Occipital lobe (tissue), 2 donors: Measurements from ENCODE around the gene CLIC4. TPM values are rescaled to one million over a fixed set of nuclear protein-coding genes. Genes with fewer than 3 reads are reported as not detected.

Experiments
- DNase-seq: peaks from one replicate; lab custom pipeline; 2025; lab: John Stamatoyannopoulos, UW
- total RNA-seq: library from RNA; depleted of rRNA; stranded (reverse); fragments of >200 nt; gene quantifications from one replicate; pipeline ENCODE4 v1.2.3, GENCODE V29; 2014

The CLIC4 gene
- total RNA-seq, 1 donor from 2014 or later = 96.7 TPM

- no peak for DNase-seq
These were observed 113.0 kb downstream of the CLIC4 start for GRCh38 chr1:24858277-24858676.

GRCh38 chr1:24859063-24860010, 114.1 kb downstream of the CLIC4 start:
- DNase-seq = no peak

- DNase-seq = no peak
These were observed 115.6 kb downstream of the CLIC4 start for GRCh38 chr1:24860841-24861240.

- no peak for DNase-seq
These were observed 116.8 kb downstream of the CLIC4 start for GRCh38 chr1:24861821-24862727.

- DNase-seq = no peak
These were observed 117.7 kb downstream of the CLIC4 start for GRCh38 chr1:24862775-24863483.

GRCh38 chr1:24864370-24864777, 119.1 kb downstream of the CLIC4 start:
- no peak for DNase-seq

GRCh38 chr1:24865168-24865567, 119.9 kb downstream of the CLIC4 start:
- DNase-seq = no peak

GRCh38 chr1:24865587-24865986, 120.3 kb downstream of the CLIC4 start:
- no peak for DNase-seq

GRCh38 chr1:24866211-24867083, 121.2 kb downstream of the CLIC4 start:
- DNase-seq = no peak

- no peak for DNase-seq
These were observed 122.0 kb downstream of the CLIC4 start for GRCh38 chr1:24867084-24867870.

GRCh38 chr1:24868016-24868875, 123.0 kb downstream of the CLIC4 start:
- DNase-seq = no peak

GRCh38 chr1:24870551-24871195, 125.4 kb downstream of the CLIC4 start:
- DNase-seq = no peak

GRCh38 chr1:24871306-24871901, 126.2 kb downstream of the CLIC4 start:
- DNase-seq = no peak

GRCh38 chr1:24872061-24872850, 127.0 kb downstream of the CLIC4 start:
- no peak for DNase-seq

GRCh38 chr1:24873148-24873547, 127.9 kb downstream of the CLIC4 start:
- DNase-seq = no peak

- no peak for DNase-seq
These were observed 128.8 kb downstream of the CLIC4 start for GRCh38 chr1:24874056-24874455.
